Mesenchymal stem cell (in vitro differentiated cells and primary cell): ENCODE data around the gene FANK1.
"Not testable (repeated sequence)": the region's sequence is repeated elsewhere in the genome, so short reads cannot be mapped to it uniquely, and the experiment has no call there.

Experiments used
- DNase-seq: peaks from one replicate; pipeline ENCODE4 v3.0.0-alpha.2; 2013
- H2AFZ ChIP-seq: one replicate; pipeline ENCODE4 v1.6.1; 2013; ENCODE audit warnings: low read depth, mild to moderate bottlenecking, control low read depth, inconsistent platforms, low read length, moderate library complexity
- H2AK5ac ChIP-seq: 2 replicates; pipeline ENCODE4 v1.6.1; 2013; ENCODE audit warnings: low read length, moderate library complexity, mild to moderate bottlenecking, inconsistent platforms; ENCODE audit not compliant: severe bottlenecking
- H2BK120ac ChIP-seq: one replicate; pipeline ENCODE4 v1.6.1; 2013; ENCODE audit warnings: low read depth, mild to moderate bottlenecking, inconsistent platforms, low read length, moderate library complexity
- H2BK12ac ChIP-seq, 2 experiments: one replicate each; pipeline ENCODE4 v1.6.1; 2013; ENCODE audit warnings: inconsistent platforms in 2 of 2, low read length in 2 of 2, mild to moderate bottlenecking in 2 of 2, moderate library complexity in 2 of 2, control low read depth in 1 of 2
- H2BK15ac ChIP-seq: one replicate; pipeline ENCODE4 v1.6.1; 2013; ENCODE audit warnings: mild to moderate bottlenecking, low read depth, inconsistent platforms; ENCODE audit not compliant: poor library complexity, severe bottlenecking
- H2BK5ac ChIP-seq: 2 replicates; pipeline ENCODE4 v1.6.1; 2013; ENCODE audit warnings: low read depth, mild to moderate bottlenecking, low read length, control low read depth, inconsistent platforms; ENCODE audit not compliant: poor library complexity, severe bottlenecking
- H3K14ac ChIP-seq, 2 experiments: one replicate each; pipeline ENCODE4 v1.6.1; 2013; ENCODE audit warnings: inconsistent platforms in 2 of 2, low read length in 2 of 2, control low read depth in 1 of 2, mild to moderate bottlenecking in 1 of 2, moderate library complexity in 1 of 2
- H3K18ac ChIP-seq, 2 experiments: one replicate each; pipeline ENCODE4 v1.6.1; 2013; ENCODE audit warnings: inconsistent platforms in 2 of 2, low read length in 2 of 2, control low read depth in 1 of 2, low read depth in 1 of 2, mild to moderate bottlenecking in 1 of 2
- H3K23ac ChIP-seq, 2 experiments: one replicate each; pipeline ENCODE4 v1.6.1; 2013; ENCODE audit warnings: inconsistent platforms in 2 of 2, low read length in 2 of 2, mild to moderate bottlenecking in 2 of 2, moderate library complexity in 2 of 2, control low read depth in 1 of 2
- H3K27ac ChIP-seq: 2 replicates; pipeline ENCODE4 v1.5.1; 2013; ENCODE audit warnings: mild to moderate bottlenecking, moderate library complexity, low read length, control low read depth, inconsistent platforms; ENCODE audit not compliant: poor library complexity, severe bottlenecking
- H3K27me3 ChIP-seq, 2 experiments: 2 replicates each; pipeline versions ENCODE4 v1.6.1 to v1.7.0; 2013; ENCODE audit warnings: low read length in 2 of 2, mild to moderate bottlenecking in 2 of 2, moderate library complexity in 2 of 2, control low read depth in 1 of 2, inconsistent platforms in 1 of 2; ENCODE audit not compliant: control insufficient read depth in 1 of 2, insufficient read depth in 1 of 2
- H3K36me3 ChIP-seq, 2 experiments: 2 replicates each; pipeline versions ENCODE4 v1.6.1 to v1.7.0; 2013; ENCODE audit warnings: low read length in 2 of 2, control low read depth in 1 of 2, inconsistent platforms in 1 of 2, low read depth in 1 of 2, mild to moderate bottlenecking in 1 of 2; ENCODE audit not compliant: insufficient read depth in 2 of 2, control insufficient read depth in 1 of 2
- H3K4ac ChIP-seq, 2 experiments: one replicate each; pipeline ENCODE4 v1.6.1; 2013; ENCODE audit warnings: inconsistent platforms in 2 of 2, low read length in 2 of 2, mild to moderate bottlenecking in 2 of 2, moderate library complexity in 2 of 2, control low read depth in 1 of 2, low read depth in 1 of 2
- H3K4me1 ChIP-seq: 2 replicates; pipeline ENCODE4 v1.6.1; 2013; ENCODE audit warnings: low read depth, low read length, control low read depth; ENCODE audit not compliant: control insufficient read depth, insufficient read depth
- H3K4me2 ChIP-seq: 2 replicates; pipeline ENCODE4 v1.6.1; 2013; ENCODE audit warnings: low read length, mild to moderate bottlenecking, inconsistent platforms; ENCODE audit not compliant: poor library complexity, severe bottlenecking
- H3K4me3 ChIP-seq, 2 experiments: 2 replicates each; pipeline versions ENCODE4 v1.5.1 to v1.7.0; 2013; ENCODE audit warnings: low read length in 2 of 2, mild to moderate bottlenecking in 2 of 2, control low read depth in 1 of 2, low read depth in 1 of 2; ENCODE audit not compliant: insufficient read depth in 1 of 2
- H3K79me1 ChIP-seq: replicated peaks from 2 replicates; pipeline ENCODE4 v1.6.1; 2013; ENCODE audit warnings: mild to moderate bottlenecking, control low read depth, low read length, inconsistent platforms; ENCODE audit not compliant: poor library complexity, severe bottlenecking
- H3K9ac ChIP-seq: 2 replicates; pipeline ENCODE4 v1.7.0; 2013; ENCODE audit warnings: mild to moderate bottlenecking, low read length, moderate library complexity
- H3K9me3 ChIP-seq: 2 replicates; pipeline ENCODE4 v1.7.0; 2013; ENCODE audit warnings: mild to moderate bottlenecking, low read length; ENCODE audit not compliant: control insufficient read depth
- H4K8ac ChIP-seq: one replicate; pipeline ENCODE4 v1.6.1; 2013; ENCODE audit warnings: inconsistent platforms, mild to moderate bottlenecking, low read length, moderate library complexity
- H4K91ac ChIP-seq: one replicate; pipeline ENCODE4 v1.6.1; 2013; ENCODE audit warnings: mild to moderate bottlenecking, low read length, inconsistent platforms
- WGBS: methylation state at CpG from one replicate; pipeline ENCODE4 v1.1.7; 2013; ENCODE audit warnings: mixed read lengths; 5-methylcytosine and 5-hydroxymethylcytosine counted together

Gene FANK1

GRCh38 chr10:125908813-125909212 is 12.4 kb downstream of the FANK1 start:
- WGBS = 80% methylated on average over 2 of the region's 2 CpGs
- H3K14ac ChIP-seq, H3K4me1 ChIP-seq, H3K23ac ChIP-seq, H2BK15ac ChIP-seq, H3K36me3 ChIP-seq, H3K27ac ChIP-seq, H3K9ac ChIP-seq, H3K18ac ChIP-seq, H3K4ac ChIP-seq, H4K91ac ChIP-seq, H4K8ac ChIP-seq, H2BK5ac ChIP-seq, H3K27me3 ChIP-seq, H3K9me3 ChIP-seq, H3K4me3 ChIP-seq, H3K4me2 ChIP-seq, H2AK5ac ChIP-seq, DNase-seq, H2BK12ac ChIP-seq, H2AFZ ChIP-seq, H3K79me1 ChIP-seq, H2BK120ac ChIP-seq: not testable (repeated sequence)

- H3K27ac ChIP-seq, H2BK120ac ChIP-seq, H3K27me3 ChIP-seq, H2BK5ac ChIP-seq, DNase-seq, H3K4ac ChIP-seq, H3K9ac ChIP-seq, H3K4me1 ChIP-seq, H3K4me2 ChIP-seq, H2BK12ac ChIP-seq, H3K9me3 ChIP-seq, H3K14ac ChIP-seq, H4K8ac ChIP-seq, H3K36me3 ChIP-seq, H3K4me3 ChIP-seq, H2AK5ac ChIP-seq, H3K18ac ChIP-seq, H2AFZ ChIP-seq, H3K79me1 ChIP-seq, H2BK15ac ChIP-seq, H4K91ac ChIP-seq, H3K23ac ChIP-seq: not testable (repeated sequence)
- WGBS = 100% methylated on average over 1 of the region's 3 CpGs
These were observed 13.1 kb downstream of the FANK1 start for GRCh38 chr10:125909491-125909890.

GRCh38 chr10:125911145-125911544 is 14.8 kb downstream of the FANK1 start:
- no peak overlapping the region for H3K4ac ChIP-seq
- no peak overlapping the region for H2BK12ac ChIP-seq
- no peaks in the 10 kb centered on the region for H3K4me1 ChIP-seq
- H3K23ac ChIP-seq = no peak overlapping the region
- no peak overlapping the region for H3K14ac ChIP-seq
- H2BK15ac ChIP-seq = no peak overlapping the region
- H3K9me3 ChIP-seq = no peaks in the 10 kb centered on the region
- H2AFZ ChIP-seq = no peak overlapping the region
- no peak overlapping the region for H2BK5ac ChIP-seq
- DNase-seq = no peak
- no peak overlapping the region for H3K4me2 ChIP-seq
- H2AK5ac ChIP-seq = no peak overlapping the region
- no peaks in the 10 kb centered on the region for H3K27me3 ChIP-seq
- H3K4me3 ChIP-seq = no peak overlapping the region
- no peaks in the 10 kb centered on the region for H3K79me1 ChIP-seq
- 95% methylated on average over 10 of the region's 10 CpGs for WGBS
- H4K91ac ChIP-seq = no peak overlapping the region
- no peak overlapping the region for H3K27ac ChIP-seq
- no peak overlapping the region for H3K18ac ChIP-seq
- H4K8ac ChIP-seq = no peak overlapping the region
- H3K36me3 ChIP-seq = no peaks in the 10 kb centered on the region
- no peak overlapping the region for H2BK120ac ChIP-seq
- H3K9ac ChIP-seq = no peak overlapping the region

- no peak overlapping the region for H3K27ac ChIP-seq
- no peaks in the 10 kb centered on the region for H3K79me1 ChIP-seq
- H2AK5ac ChIP-seq = no peak overlapping the region
- no peak overlapping the region for H4K91ac ChIP-seq
- WGBS = 87% methylated on average over 3 of the region's 4 CpGs
- no peak overlapping the region for H2BK120ac ChIP-seq
- H3K4me3 ChIP-seq = no peak overlapping the region
- no peak overlapping the region for H2BK12ac ChIP-seq
- no peak overlapping the region for H4K8ac ChIP-seq
- H3K9ac ChIP-seq = no peak overlapping the region
- H3K4me1 ChIP-seq = no peaks in the 10 kb centered on the region
- H3K18ac ChIP-seq = no peak overlapping the region
- no peak overlapping the region for H3K4me2 ChIP-seq
- no peak overlapping the region for H2AFZ ChIP-seq
- H2BK15ac ChIP-seq = no peak overlapping the region
- H3K4ac ChIP-seq = no peak overlapping the region
- no peak overlapping the region for H2BK5ac ChIP-seq
- H3K23ac ChIP-seq = no peak overlapping the region
- H3K9me3 ChIP-seq = no peaks in the 10 kb centered on the region
- H3K36me3 ChIP-seq = no peaks in the 10 kb centered on the region
- no peak for DNase-seq
- no peak overlapping the region for H3K14ac ChIP-seq
- no peaks in the 10 kb centered on the region for H3K27me3 ChIP-seq
These were observed 15.6 kb downstream of the FANK1 start for GRCh38 chr10:125911990-125912389.
